GM12878 (cell line): ENCODE results near the gene LDHAL6A. TPM values are rescaled to one million over a fixed set of nuclear protein-coding genes. Genes with fewer than 3 reads are reported as not detected.

ENCODE experiments used
- ATAC-seq: fragments of 200-7000 bp; cut with Tn5 transposase; 3 replicates; pipeline ENCODE4 v1.9.1; 2020; ENCODE audit warnings: mild to moderate bottlenecking, moderate library complexity
- BruUV-seq: library from RNA; stranded (reverse); fragments of 400-500 nt; replicated peaks from 2 replicates; lab custom pipeline; 2021; lab: Mats Ljungman, UMichigan
- CTCF ChIA-PET: fragments of 300-600 bp; sonication (Branson Sonifier 250); formaldehyde crosslinking; extraction: SDS; loops from one replicate; lab custom pipeline; 2021; ENCODE audit warnings: inconsistent platforms; lab: Yijun Ruan, JAX
- POLR2A ChIA-PET: fragments of 350-600 bp; formaldehyde crosslinking; extraction: SDS; loops from one replicate; lab custom pipeline; 2021; ENCODE audit warnings: inconsistent platforms; lab: Charles Lee
- RAD21 ChIA-PET: fragments of 300-600 bp; sonication (Branson Sonifier 250); formaldehyde crosslinking; loops from one replicate; lab custom pipeline; 2023; ENCODE audit warnings: antibody characterized with exemption; ENCODE audit not compliant: unreplicated experiment; lab: Charles Lee
- SMC1A ChIA-PET: fragments of 300-600 bp; sonication (Branson Sonifier 250); formaldehyde crosslinking; loops from one replicate; lab custom pipeline; 2023; ENCODE audit not compliant: unreplicated experiment, uncharacterized antibody; lab: Charles Lee
- DNase-seq: peaks from one replicate; pipeline ENCODE4 v3.0.0-alpha.2; 2011; ENCODE audit warnings: low read depth, low spot score
- FAIRE-seq: peaks from 3 replicates; lab custom pipeline; 2011; peaks lifted over from hg19 to GRCh38; lab: Jason Lieb, UNC
- H2AFZ ChIP-seq: 2 replicates; pipeline ENCODE4 v1.6.0; 2011; ENCODE audit warnings: low read depth, low read length, control low read depth; ENCODE audit not compliant: control insufficient read depth
- H3K27ac ChIP-seq: 2 replicates; pipeline ENCODE4 v1.5.1; 2011; ENCODE audit warnings: control low read depth; ENCODE audit not compliant: control insufficient read depth, insufficient read depth
- H3K27me3 ChIP-seq, 2 experiments: replicated peaks in 1 of 2; 2 replicates each; pipeline versions ENCODE4 v1.6.0 to v1.6.1; 2011; ENCODE audit warnings: low read length in 1 of 2; ENCODE audit not compliant: control insufficient read depth in 2 of 2, insufficient read depth in 2 of 2
- H3K36me3 ChIP-seq, 2 experiments: 2 replicates each; pipeline ENCODE4 v1.5.1; 2011; ENCODE audit warnings: low read length in 1 of 2; ENCODE audit not compliant: control insufficient read depth in 2 of 2, insufficient read depth in 2 of 2
- H3K4me1 ChIP-seq: 2 replicates; pipeline ENCODE4 v1.6.1; 2011; ENCODE audit warnings: mild to moderate bottlenecking, low read length, moderate library complexity, mixed read lengths; ENCODE audit not compliant: control insufficient read depth, insufficient read depth
- H3K4me2 ChIP-seq: 2 replicates; pipeline ENCODE4 v1.6.0; 2011; ENCODE audit warnings: control low read depth; ENCODE audit not compliant: control insufficient read depth, insufficient read depth
- H3K4me3 ChIP-seq: fragments of 200-600 bp; sonication (generic); 2 replicates; pipeline ENCODE4 v1.5.1; 2016
- H3K79me2 ChIP-seq: 2 replicates; pipeline ENCODE4 v1.6.0; 2011; ENCODE audit warnings: low read length; ENCODE audit not compliant: control insufficient read depth, insufficient read depth
- H3K9ac ChIP-seq: 2 replicates; pipeline ENCODE4 v1.8.0; 2011; ENCODE audit warnings: low read length, control low read depth, mixed read lengths; ENCODE audit not compliant: control insufficient read depth, insufficient read depth
- H3K9me3 ChIP-seq: replicated peaks from 3 replicates; pipeline ENCODE4 v1.5.1; 2011; ENCODE audit warnings: mild to moderate bottlenecking, low read length; ENCODE audit not compliant: control insufficient read depth, insufficient read depth
- H4K20me1 ChIP-seq: 2 replicates; pipeline ENCODE4 v1.6.0; 2011; ENCODE audit not compliant: control insufficient read depth, insufficient read depth
- JUNB ChIP-seq: IDR thresholded peaks from 2 replicates; pipeline ENCODE4 v1.6.1; 2016; ENCODE audit warnings: antibody characterized with exemption, mild to moderate bottlenecking
- MTA3 ChIP-seq: IDR thresholded peaks from 2 replicates; pipeline ENCODE4 v1.6.1; 2012; ENCODE audit warnings: low read length, inconsistent platforms, borderline replicate concordance
- ZZZ3 ChIP-seq: IDR thresholded peaks from 2 replicates; pipeline ENCODE4 v1.6.1; 2011; ENCODE audit warnings: low read depth; ENCODE audit not compliant: control insufficient read depth, insufficient read length
- WGBS: methylation state at CpG from one replicate; pipeline ENCODE4 v1.1.6; 2016; ENCODE audit warnings: low lambda C conversion rate; ENCODE audit not compliant: insufficient replicate concordance, insufficient coverage; ENCODE audit errors: missing lambda C conversion rate; 5-methylcytosine and 5-hydroxymethylcytosine counted together
- in situ Hi-C: fragments of 300-500 bp; cut with MboI; formaldehyde crosslinking; loops from 9 replicates; pipeline ENCODE4 v1.14.3; 2018; ENCODE audit warnings: mixed read lengths
- intact Hi-C: fragments of 100-400 bp; cut with micrococcal nuclease; formaldehyde crosslinking; loops from one replicate; pipeline ENCODE4 v1.14.2; 2022; ENCODE audit not compliant: unreplicated experiment
- polyA plus RNA-seq, 11 experiments: library from polyadenylated mRNA; depleted of rRNA in 4 of 11; unstranded in 6 of 11; stranded (reverse) in 5 of 11; fragments of >200 nt; fragmentation: Nextera tagmentation in 4 of 11; fragmentation: Illumina TruSeq in 1 of 11; extraction: Ambion mirVana in 4 of 11; extraction: Trizol in 1 of 11; gene quantifications; 1 replicate in 1 of 11; 2 replicates in 10 of 11; pipeline versions ENCODE4 v1.2.1 to v1.2.3, GENCODE V29; 2011 to 2016; ENCODE audit warnings: inconsistent platforms in 2 of 11, missing spikeins in 2 of 11, low read depth in 1 of 11
- total RNA-seq, 4 experiments: library from RNA; depleted of rRNA in 3 of 4; stranded (reverse); fragments of >200 nt in 3 of 4; fragmentation: Illumina TruSeq in 1 of 4; extraction: Trizol in 1 of 4; gene quantifications; 2 replicates each; pipeline versions ENCODE4 v1.2.1 to v1.2.3, GENCODE V29; 2013 to 2021

LDHAL6A gene
- total and polyA plus RNA-seq, 10 of the 15 experiments (the other 5 are each of a cell fraction or from before 2014, with no cell fraction given): 0.03 to 0.11 (median 0.09) TPM; not detected in 7

GRCh38 chr11:18526130-18526520 is 70.5 kb downstream of the LDHAL6A start:
- WGBS: 0% methylated on average over 8 of the region's 8 CpGs
- ChIA-PET POLR2A (interaction anchor here (0.6 to 2.2 kb wide), 15 partner anchors 14 to 243 kb away, joined by 3 to 13 read pairs (median 4); partner anchors contain the start of genes HPS5, LDHA, SPTY2D1 and UEVLD), RAD21 (interaction anchor here (0.6 to 2.0 kb wide), 7 partner anchors 18 to 282 kb away, joined by 3 to 7 read pairs (median 5); no protein-coding TSS in a partner anchor), CTCF (interaction anchor here (0.7 to 5.6 kb wide), 11 partner anchors 8 to 410 kb away, joined by 3 to 30 read pairs (median 5); no protein-coding TSS in a partner anchor), SMC1A (interaction anchor here (1.0 to 2.3 kb wide), 10 partner anchors 8 to 512 kb away, joined by 3 to 14 read pairs (median 4); no protein-coding TSS in a partner anchor)
- H2AFZ ChIP-seq: peak overlapping the region; percentile 91; the same call in 1 of the 2 replicates
- intact Hi-C loops (loop anchor here (5.0 to 10.0 kb wide), 6 partner anchors 106 to 409 kb away; partner anchors contain the start of genes GTF2H1, HPS5, LDHA and SAA2), in situ Hi-C loops (no loop called here)
- no TSS peak for BruUV-seq
- H3K27ac ChIP-seq: peak overlapping the region; percentile 91
- no peaks in the 10 kb centered on the region; the same call in 1 of the 2 replicates for H3K4me1 ChIP-seq
- no peaks in the 10 kb centered on the region for H3K27me3 ChIP-seq
- no peaks in the 10 kb centered on the region for H4K20me1 ChIP-seq
- H3K4me2 ChIP-seq: peak overlapping the region; percentile 65
- H3K9me3 ChIP-seq: no peaks in the 10 kb centered on the region
- ATAC-seq (no peak), DNase-seq (no peak), FAIRE-seq (no peak)
- peak overlapping the region; percentile 95 for H3K4me3 ChIP-seq
- H3K36me3 ChIP-seq: peaks cover 0 to 3% of the 10 kb centered on the region in 2 experiments; a peak in 1 of 4 replicates
- H3K79me2 ChIP-seq: peaks cover 44% of the 10 kb centered on the region
- TF ChIP-seq MTA3 (0 out of 2 replicates have a peak, but pooled peaks have one; percentile 19), ZZZ3 (no peak), JUNB (peak; percentile 25)
- TF ChIP-seq, all 136 proteins: peak for 2
- H3K9ac ChIP-seq: peak overlapping the region; percentile 82
